Stimulated activated memory B cell treated with anti-CD40 and anti-IgM and Interleukin-4, amounts not matched to agents 10 μg/mL and 1 μg/mL and 100 μg/mL, for 72 hours (primary cell): ENCODE results near the gene GPR84.
"Not testable (repeated sequence)": the region's sequence is repeated elsewhere in the genome, so short reads cannot be mapped to it uniquely, and the experiment has no call there.

Experiments
- ATAC-seq: fragments of 150-1000 bp; cut with Tn5 transposase; 2 replicates; pipeline ENCODE4 v1.10.0; 2021
- H3K27ac Mint-ChIP-seq: one replicate; pipeline ENCODE4 v1.8.0; 2022; ENCODE audit warnings: mild to moderate bottlenecking, mixed read lengths
- H3K27me3 Mint-ChIP-seq: one replicate; pipeline ENCODE4 v1.8.0; 2022; ENCODE audit warnings: mixed read lengths
- H3K36me3 Mint-ChIP-seq: one replicate; pipeline ENCODE4 v1.8.0; 2022; ENCODE audit warnings: mixed read lengths
- H3K4me1 Mint-ChIP-seq: one replicate; pipeline ENCODE4 v1.8.0; 2022; ENCODE audit warnings: mixed read lengths
- H3K4me3 Mint-ChIP-seq: one replicate; pipeline ENCODE4 v1.8.0; 2022; ENCODE audit warnings: mild to moderate bottlenecking, moderate library complexity, mixed read lengths
- H3K9me3 Mint-ChIP-seq: one replicate; pipeline ENCODE4 v1.8.0; 2022; ENCODE audit warnings: mixed read lengths

The GPR84 gene

GRCh38 chr12:54356951-54357356, 7.3 kb downstream of the GPR84 start:
- Mint-ChIP-seq H3K4me3 (no peak overlapping the region), H3K27ac (peak overlapping the region; percentile 9), H3K9me3 (no peaks in the 10 kb centered on the region), H3K36me3 (peaks cover 1% of the 10 kb centered on the region), H3K4me1 (peaks cover 9% of the 10 kb centered on the region), H3K27me3 (no peaks in the 10 kb centered on the region)
- ATAC-seq = no peak

GRCh38 chr12:54356228-54356627, 8.1 kb downstream of the GPR84 start:
- Mint-ChIP-seq H3K9me3 (no peaks in the 10 kb centered on the region), H3K36me3 (peaks cover 9% of the 10 kb centered on the region), H3K27ac (no peak overlapping the region), H3K4me1 (peaks cover 16% of the 10 kb centered on the region), H3K27me3 (no peaks in the 10 kb centered on the region), H3K4me3 (no peak overlapping the region)
- no peak for ATAC-seq

- H3K27me3 Mint-ChIP-seq = no peaks in the 10 kb centered on the region
- H3K4me3 Mint-ChIP-seq = no peak overlapping the region
- peaks cover 16% of the 10 kb centered on the region for H3K36me3 Mint-ChIP-seq
- ATAC-seq = no peak
- H3K4me1 Mint-ChIP-seq = peaks cover 15% of the 10 kb centered on the region
- H3K27ac Mint-ChIP-seq = peak overlapping the region; percentile 4
- no peaks in the 10 kb centered on the region for H3K9me3 Mint-ChIP-seq
Measured at GRCh38 chr12:54355104-54355815, 9.0 kb downstream of the GPR84 start.

- not testable (repeated sequence) for H3K9me3 Mint-ChIP-seq, H3K4me3 Mint-ChIP-seq, H3K27ac Mint-ChIP-seq, H3K27me3 Mint-ChIP-seq, ATAC-seq
- Mint-ChIP-seq H3K4me1 (peaks cover 17% of the 10 kb centered on the region), H3K36me3 (peaks cover 26% of the 10 kb centered on the region)
Measured at GRCh38 chr12:54354271-54354670, 10.0 kb downstream of the GPR84 start.

GRCh38 chr12:54352891-54353874, 11.1 kb downstream of the GPR84 start:
- Mint-ChIP-seq H3K4me1 (peaks cover 17% of the 10 kb centered on the region), H3K4me3 (no peak overlapping the region), H3K9me3 (no peaks in the 10 kb centered on the region), H3K36me3 (peaks cover 30% of the 10 kb centered on the region), H3K27me3 (no peaks in the 10 kb centered on the region), H3K27ac (no peak overlapping the region)
- no peak for ATAC-seq

- Mint-ChIP-seq H3K27ac (peak overlapping the region; percentile 17), H3K4me3 (no peak overlapping the region), H3K27me3 (no peaks in the 10 kb centered on the region), H3K4me1 (peaks cover 17% of the 10 kb centered on the region), H3K36me3 (peaks cover 40% of the 10 kb centered on the region), H3K9me3 (no peaks in the 10 kb centered on the region)
- no peak for ATAC-seq
Measured at GRCh38 chr12:54352022-54352531, 12.2 kb downstream of the GPR84 start.

- Mint-ChIP-seq H3K4me3 (no peak overlapping the region), H3K4me1 (peaks cover 17% of the 10 kb centered on the region), H3K27ac (peak overlapping the region; percentile 17), H3K9me3 (no peaks in the 10 kb centered on the region), H3K27me3 (no peaks in the 10 kb centered on the region), H3K36me3 (peaks cover 47% of the 10 kb centered on the region)
- ATAC-seq = no peak
Measured at GRCh38 chr12:54351341-54351740, 12.9 kb downstream of the GPR84 start.

GRCh38 chr12:54350743-54351142, 13.5 kb downstream of the GPR84 start:
- Mint-ChIP-seq H3K4me3 (no peak overlapping the region), H3K9me3 (no peaks in the 10 kb centered on the region), H3K27me3 (no peaks in the 10 kb centered on the region), H3K27ac (peak overlapping the region; percentile 44), H3K36me3 (peaks cover 47% of the 10 kb centered on the region), H3K4me1 (peaks cover 17% of the 10 kb centered on the region)
- no peak for ATAC-seq

GRCh38 chr12:54349679-54350078, 14.6 kb downstream of the GPR84 start:
- Mint-ChIP-seq H3K4me3 (no peak overlapping the region), H3K4me1 (peaks cover 17% of the 10 kb centered on the region), H3K27ac (no peak overlapping the region), H3K36me3 (peaks cover 57% of the 10 kb centered on the region), H3K9me3 (no peaks in the 10 kb centered on the region), H3K27me3 (no peaks in the 10 kb centered on the region)
- no peak for ATAC-seq

GRCh38 chr12:54349036-54349435, 15.2 kb downstream of the GPR84 start:
- ATAC-seq = no peak
- Mint-ChIP-seq H3K27me3 (no peaks in the 10 kb centered on the region), H3K9me3 (no peaks in the 10 kb centered on the region), H3K27ac (no peak overlapping the region), H3K36me3 (peaks cover 57% of the 10 kb centered on the region), H3K4me1 (peaks cover 17% of the 10 kb centered on the region), H3K4me3 (no peak overlapping the region)

GRCh38 chr12:54341378-54342300, 22.6 kb downstream of the GPR84 start:
- no peak for ATAC-seq
- no peaks in the 10 kb centered on the region for H3K27me3 Mint-ChIP-seq
- peaks cover 44% of the 10 kb centered on the region for H3K36me3 Mint-ChIP-seq
- H3K27ac Mint-ChIP-seq = no peak overlapping the region
- peaks cover under 1% of the 10 kb centered on the region for H3K4me1 Mint-ChIP-seq
- no peak overlapping the region for H3K4me3 Mint-ChIP-seq
- H3K9me3 Mint-ChIP-seq = no peaks in the 10 kb centered on the region

GRCh38 chr12:54340846-54341245, 23.4 kb downstream of the GPR84 start:
- no peak for ATAC-seq
- no peak overlapping the region for H3K27ac Mint-ChIP-seq

GRCh38 chr12:54338698-54339296, 25.5 kb downstream of the GPR84 start:
- no peak overlapping the region for H3K4me3 Mint-ChIP-seq
- peaks cover 10% of the 10 kb centered on the region for H3K4me1 Mint-ChIP-seq
- H3K9me3 Mint-ChIP-seq = no peaks in the 10 kb centered on the region
- ATAC-seq = no peak
- H3K27ac Mint-ChIP-seq = no peak overlapping the region
- H3K36me3 Mint-ChIP-seq = peaks cover 31% of the 10 kb centered on the region
- H3K27me3 Mint-ChIP-seq = no peaks in the 10 kb centered on the region

More at GRCh38 chr12:54340846-54341245, 23.4 kb downstream of the GPR84 start:
- Mint-ChIP-seq H3K27me3 (no peaks in the 10 kb centered on the region), H3K4me3 (no peak overlapping the region), H3K36me3 (peaks cover 42% of the 10 kb centered on the region), H3K9me3 (no peaks in the 10 kb centered on the region), H3K4me1 (peaks cover 9% of the 10 kb centered on the region)

- H3K4me3 Mint-ChIP-seq = no peak overlapping the region
- peaks cover 10% of the 10 kb centered on the region for H3K4me1 Mint-ChIP-seq
- ATAC-seq = no peak
- no peaks in the 10 kb centered on the region for H3K27me3 Mint-ChIP-seq
- H3K36me3 Mint-ChIP-seq = peaks cover 25% of the 10 kb centered on the region
- no peaks in the 10 kb centered on the region for H3K9me3 Mint-ChIP-seq
- no peak overlapping the region for H3K27ac Mint-ChIP-seq
Measured at GRCh38 chr12:54337854-54338650, 26.2 kb downstream of the GPR84 start.
